Epithelial cell of proximal tubule (primary cell): ENCODE results near the gene ATF6B. TPM values are rescaled to one million over a fixed set of nuclear protein-coding genes. Genes with fewer than 3 reads are reported as not detected.

ENCODE experiments used
- DNase-seq: peaks from one replicate; pipeline ENCODE4 v3.0.0-alpha.2; 2011; ENCODE audit warnings: low read depth
- H3K4me3 ChIP-seq: 2 replicates; pipeline ENCODE4 v1.5.1; 2011; ENCODE audit warnings: low read depth, mild to moderate bottlenecking, low read length
- total RNA-seq: library from RNA; depleted of rRNA; stranded (reverse); fragments of >200 nt; gene quantifications from 2 replicates; pipeline ENCODE4 v1.2.3, GENCODE V29; 2015
- TF ChIP-seq, protein P1 (sequence below): conservative IDR thresholded peaks from 2 replicates; pipeline ENCODE4 v1.5.1; 2012; ENCODE audit warnings: low read depth, mild to moderate bottlenecking, low read length

ATF6B gene
- total RNA-seq, 1 donor from 2014 or later: 23.2 TPM

DNA sequence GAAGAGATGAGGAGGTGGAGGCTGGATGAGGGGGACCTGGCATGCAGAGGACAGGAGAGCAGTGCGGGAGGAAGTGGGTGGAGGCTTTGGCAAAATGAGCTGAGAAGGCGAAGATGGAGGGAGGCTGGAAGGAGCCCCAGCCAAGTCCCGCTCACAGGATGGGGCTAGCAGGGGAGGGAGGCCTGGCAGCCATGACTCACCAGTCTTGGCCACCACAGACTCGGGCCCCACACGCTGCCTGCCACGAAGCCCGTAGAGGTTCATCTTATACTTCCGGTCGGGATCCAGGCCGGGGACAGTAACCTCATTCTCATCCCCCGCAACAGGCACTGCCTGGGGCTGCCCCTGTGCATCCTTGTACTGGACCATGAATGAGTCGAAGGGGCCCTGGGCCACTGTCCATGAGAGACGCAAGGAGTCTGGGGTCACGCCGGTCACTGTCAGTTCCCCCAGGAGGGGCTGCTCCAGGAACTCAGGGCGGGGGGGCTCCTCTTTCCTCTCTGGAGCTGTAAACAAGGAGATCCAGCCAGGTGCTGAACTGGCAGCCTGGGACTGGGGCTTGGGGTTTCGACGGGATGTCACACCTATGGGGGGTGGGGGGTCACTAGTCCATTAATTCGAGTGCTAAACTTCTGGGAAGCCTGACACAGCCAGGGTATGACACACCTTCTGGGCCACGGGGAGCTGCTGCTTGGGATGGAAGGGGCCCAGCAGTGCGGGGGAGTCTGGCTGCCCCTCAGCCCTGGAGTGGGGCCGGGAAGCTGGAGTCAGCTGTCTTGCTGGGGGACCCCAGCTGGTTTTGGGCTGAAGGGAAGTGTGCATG is 46.7 kb downstream of the ATF6B start:
- TF ChIP-seq, protein P1, sequence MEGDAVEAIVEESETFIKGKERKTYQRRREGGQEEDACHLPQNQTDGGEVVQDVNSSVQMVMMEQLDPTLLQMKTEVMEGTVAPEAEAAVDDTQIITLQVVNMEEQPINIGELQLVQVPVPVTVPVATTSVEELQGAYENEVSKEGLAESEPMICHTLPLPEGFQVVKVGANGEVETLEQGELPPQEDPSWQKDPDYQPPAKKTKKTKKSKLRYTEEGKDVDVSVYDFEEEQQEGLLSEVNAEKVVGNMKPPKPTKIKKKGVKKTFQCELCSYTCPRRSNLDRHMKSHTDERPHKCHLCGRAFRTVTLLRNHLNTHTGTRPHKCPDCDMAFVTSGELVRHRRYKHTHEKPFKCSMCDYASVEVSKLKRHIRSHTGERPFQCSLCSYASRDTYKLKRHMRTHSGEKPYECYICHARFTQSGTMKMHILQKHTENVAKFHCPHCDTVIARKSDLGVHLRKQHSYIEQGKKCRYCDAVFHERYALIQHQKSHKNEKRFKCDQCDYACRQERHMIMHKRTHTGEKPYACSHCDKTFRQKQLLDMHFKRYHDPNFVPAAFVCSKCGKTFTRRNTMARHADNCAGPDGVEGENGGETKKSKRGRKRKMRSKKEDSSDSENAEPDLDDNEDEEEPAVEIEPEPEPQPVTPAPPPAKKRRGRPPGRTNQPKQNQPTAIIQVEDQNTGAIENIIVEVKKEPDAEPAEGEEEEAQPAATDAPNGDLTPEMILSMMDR: no peak
- DNase-seq: no peak

GRCh38 chr6:32079566-32080290 is 48.3 kb downstream of the ATF6B start:
- no peak overlapping the region for H3K4me3 ChIP-seq
- DNase-seq: no peak
- TF ChIP-seq, protein P1: no peak

More for the DNA sequence above, 46.7 kb downstream of the ATF6B start:
- H3K4me3 ChIP-seq: no peak overlapping the region

GRCh38 chr6:32076321-32076809 is 51.7 kb downstream of the ATF6B start:
- H3K4me3 ChIP-seq: no peak overlapping the region
- DNase-seq: peak; percentile 71
- TF ChIP-seq, protein P1: no peak

GRCh38 chr6:32075781-32076180 is 52.3 kb downstream of the ATF6B start:
- no peak for DNase-seq
- H3K4me3 ChIP-seq: no peak overlapping the region
- TF ChIP-seq, protein P1: no peak

- no peak overlapping the region for H3K4me3 ChIP-seq
- no peak for DNase-seq
- TF ChIP-seq, protein P1: no peak
These were observed 53.0 kb downstream of the ATF6B start for GRCh38 chr6:32074996-32075532.

DNA sequence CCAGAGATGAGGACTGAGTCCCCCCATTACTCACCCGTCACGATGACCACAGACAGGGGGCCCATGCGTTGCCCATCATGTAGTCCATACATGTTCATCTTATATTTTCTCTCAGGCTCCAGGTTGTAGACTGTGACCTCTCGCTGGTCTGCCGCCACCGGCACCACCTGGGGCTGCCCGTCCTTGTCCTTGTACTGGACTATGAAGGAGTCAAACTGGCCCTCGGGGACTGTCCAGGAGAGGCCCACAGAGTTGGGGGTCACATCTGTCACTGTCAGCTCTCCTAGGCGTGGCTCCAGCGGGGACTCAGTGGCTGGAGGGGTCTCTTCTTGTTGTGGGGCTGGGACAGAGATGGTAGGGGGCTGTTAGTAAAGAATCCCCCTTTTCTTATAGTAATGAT is 54.4 kb downstream of the ATF6B start:
- DNase-seq: no peak
- TF ChIP-seq, protein P1: no peak
- H3K4me3 ChIP-seq: no peak overlapping the region
